GM11168 (cell line): Measurements from ENCODE around the gene ARL6IP5.

Experiments
- in situ Hi-C: fragments of 300-500 bp; cut with MboI; formaldehyde crosslinking; loops from one replicate; pipeline ENCODE4 v1.12.0; 2022; ENCODE audit warnings: low sequenced_read_pairs; ENCODE audit not compliant: unreplicated experiment

The ARL6IP5 gene

DNA sequence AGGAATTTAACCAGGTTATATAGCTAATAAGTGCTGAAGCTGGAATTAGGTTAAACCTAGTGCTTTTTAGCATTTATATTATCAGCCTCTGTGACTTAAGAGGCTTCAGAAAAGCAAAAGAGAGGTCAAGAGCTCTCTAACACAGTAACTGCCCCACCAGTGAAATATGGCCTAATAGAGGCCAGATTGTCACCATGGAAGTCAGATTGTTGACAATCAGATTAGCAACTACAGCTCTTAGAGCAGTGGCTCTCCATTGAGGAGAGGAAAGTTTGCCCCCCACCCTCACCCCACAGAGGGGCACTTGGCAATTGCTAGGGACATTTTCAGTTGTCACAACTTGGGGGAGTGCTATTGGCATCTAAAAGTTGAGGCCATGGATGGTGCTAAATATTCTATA, 61.0 kb downstream of the ARL6IP5 start:
- in situ Hi-C loops = no loop called here

DNA sequence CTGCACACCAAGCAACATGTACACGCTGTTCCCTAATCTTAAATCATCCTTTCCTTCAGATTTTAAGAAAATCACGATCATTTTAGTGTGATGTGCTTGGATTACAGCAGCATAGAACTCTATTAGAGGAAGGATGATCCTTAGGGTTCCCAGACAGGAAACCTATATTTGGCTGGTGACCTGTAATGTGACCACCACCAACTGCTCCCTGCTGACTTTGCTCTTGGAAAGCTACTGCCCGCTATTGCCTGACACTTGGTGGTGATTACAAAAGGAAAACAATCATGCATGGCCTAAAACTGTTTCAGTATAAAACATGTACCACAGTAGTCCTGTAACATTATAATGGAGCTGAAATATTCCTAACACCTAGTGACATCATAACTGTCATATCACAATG, 64.8 kb downstream of the ARL6IP5 start:
- in situ Hi-C loops = no loop called here
